ENCODE results near the gene HSP90AB1.

GRCh38 chr6:44301782-44302564 is 55.1 kb downstream of the HSP90AB1 start:
- TF ChIP-seq CTCF (IDR thresholded peaks at IDR 0.05) (no peak), EP300 (IDR thresholded peaks at IDR 0.05) (no peak), POLR2A (IDR thresholded peaks at IDR 0.05; ENCODE audit: low read depth) (no peak), POLR2AphosphoS5 (IDR thresholded peaks at IDR 0.05) (no peak)

Measured in esophagus muscularis mucosa (tissue), 4 donors.